Heart left ventricle (tissue), 13 donors: ENCODE measurements around the gene SHOX.

ENCODE experiments used
- POLR2A ChIP-seq, 2 donors: fragments of 450-650 bp; IDR thresholded peaks; one replicate each; pipeline ENCODE4 v1.6.1; 2017; ENCODE audit warnings: antibody characterized with exemption in 2 of 2, mild to moderate bottlenecking in 2 of 2, moderate library complexity in 2 of 2
- TF ChIP-seq, protein P1 (sequence below), 12 donors: fragments of 200-600 bp; sonication (generic) in 4 of 12; IDR thresholded peaks; one replicate each; pipeline versions ENCODE4 v1.5.0 to v1.8.0; 2018 to 2022; ENCODE audit warnings: antibody characterized with exemption in 12 of 12, mild to moderate bottlenecking in 5 of 12
- donor health status: ischemic (EF 13 %, LVEDD 7.1; RV severe dilation, severe dysfunction).
- donor health status: DM: no; HTN: yes; CAD: no.
- donor health status: DM: no; HTN: no; CAD: no.
- donor health status: ischemic (EF 25% LVEDD 6.9; RV normal size, moderate dysfunction).
- donor health status: ischemic (EF 25% LVEDD 5.7; RV mildly dilated, moderate dysfunction).
- donor health status: ischemic (EF 35%, LVEDD 5.7; RV mildly dilated, moderate dysfunction).
- donor health status: nonischemic (EF 11% LVEDD 7.7; RV severe dilation, severe dysfunction).
- donor health status: DM: yes; HTN: yes; CAD: no.
- donor health status: PGD.
- donor health status: ischemic (EF 29% LVEDD 5.4; RV normal size, mild dysfunction).
- donor health status: nonischemic (EF 23%, LVEDD 6.1; RV moderate dilation, normal function).

DNA sequence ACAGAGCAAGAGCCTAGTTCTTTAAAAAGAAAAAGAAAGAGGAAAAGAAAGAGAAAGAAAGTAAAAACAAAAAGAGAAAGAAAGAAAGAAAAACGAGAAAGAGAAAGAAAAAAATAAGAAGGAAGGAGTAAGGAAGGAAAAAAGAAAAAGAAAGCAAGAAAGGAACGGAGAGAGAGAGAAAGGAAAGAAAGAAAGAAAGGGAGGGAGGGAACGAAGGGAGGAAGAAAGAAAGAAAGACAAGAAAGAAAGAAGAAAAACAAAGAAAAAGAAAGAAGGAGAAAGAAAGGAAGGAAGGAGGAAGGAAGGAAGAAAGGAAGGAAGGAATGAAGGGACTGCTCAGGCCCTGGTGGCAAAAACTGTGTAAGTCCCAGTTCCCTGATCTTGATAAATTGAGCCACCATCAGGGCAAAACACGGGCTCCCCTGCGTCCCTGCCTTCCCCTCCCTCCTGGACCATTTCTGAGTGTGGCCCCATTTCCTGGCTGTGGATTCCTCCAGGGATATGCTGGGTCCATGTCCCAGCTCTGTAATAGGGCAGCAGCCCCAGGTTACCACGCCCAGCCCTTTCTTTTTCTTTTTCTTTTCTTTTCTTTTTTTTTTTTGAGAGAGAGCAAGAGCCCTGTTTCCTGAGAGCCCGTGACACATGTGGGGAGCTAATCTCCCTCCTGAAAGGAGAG is 44.8 kb downstream of the SHOX start:
- TF ChIP-seq, protein P1, sequence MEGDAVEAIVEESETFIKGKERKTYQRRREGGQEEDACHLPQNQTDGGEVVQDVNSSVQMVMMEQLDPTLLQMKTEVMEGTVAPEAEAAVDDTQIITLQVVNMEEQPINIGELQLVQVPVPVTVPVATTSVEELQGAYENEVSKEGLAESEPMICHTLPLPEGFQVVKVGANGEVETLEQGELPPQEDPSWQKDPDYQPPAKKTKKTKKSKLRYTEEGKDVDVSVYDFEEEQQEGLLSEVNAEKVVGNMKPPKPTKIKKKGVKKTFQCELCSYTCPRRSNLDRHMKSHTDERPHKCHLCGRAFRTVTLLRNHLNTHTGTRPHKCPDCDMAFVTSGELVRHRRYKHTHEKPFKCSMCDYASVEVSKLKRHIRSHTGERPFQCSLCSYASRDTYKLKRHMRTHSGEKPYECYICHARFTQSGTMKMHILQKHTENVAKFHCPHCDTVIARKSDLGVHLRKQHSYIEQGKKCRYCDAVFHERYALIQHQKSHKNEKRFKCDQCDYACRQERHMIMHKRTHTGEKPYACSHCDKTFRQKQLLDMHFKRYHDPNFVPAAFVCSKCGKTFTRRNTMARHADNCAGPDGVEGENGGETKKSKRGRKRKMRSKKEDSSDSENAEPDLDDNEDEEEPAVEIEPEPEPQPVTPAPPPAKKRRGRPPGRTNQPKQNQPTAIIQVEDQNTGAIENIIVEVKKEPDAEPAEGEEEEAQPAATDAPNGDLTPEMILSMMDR (IDR thresholded peaks at IDR 0.05), result no peak
- TF ChIP-seq POLR2A (IDR thresholded peaks at IDR 0.05), result no peak
